ENCODE results near the gene GOLGA8F. TPM values are rescaled to one million over a fixed set of nuclear protein-coding genes. Genes with fewer than 3 reads are reported as not detected.
"Not testable (repeated sequence)": the region's sequence is repeated elsewhere in the genome, so short reads cannot be mapped to it uniquely, and the experiment has no call there.

Gene GOLGA8F, protein sequence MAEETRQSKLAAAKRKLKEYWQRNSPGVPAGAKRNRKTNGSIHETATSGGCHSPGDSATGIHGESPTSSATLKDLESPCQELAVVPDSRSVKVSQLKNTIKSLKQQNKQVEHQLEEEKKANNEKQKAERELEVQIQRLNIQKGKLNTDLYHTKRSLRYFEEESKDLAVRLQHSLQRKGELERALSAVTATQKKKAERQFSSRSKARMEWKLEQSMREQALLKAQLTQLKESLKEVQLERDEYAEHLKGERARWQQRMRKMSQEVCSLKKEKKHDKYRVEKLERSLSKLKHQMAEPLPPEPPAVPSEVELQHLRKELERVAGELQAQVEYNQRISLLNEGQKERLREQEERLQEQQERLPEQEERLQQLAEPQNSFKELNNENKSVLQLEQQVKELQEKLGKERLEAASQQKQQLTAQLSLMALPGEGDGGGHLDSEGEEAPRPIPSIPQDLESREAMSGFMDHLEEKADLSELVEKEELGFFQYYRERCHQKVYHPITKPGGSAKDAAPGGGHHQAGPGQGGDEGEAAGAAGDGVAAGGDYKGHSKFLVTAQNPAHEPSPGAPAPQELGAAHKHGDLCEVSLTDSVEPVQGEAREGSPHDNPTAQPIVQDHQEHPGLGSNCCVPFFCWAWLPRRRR
- not detected for total RNA-seq
- long read RNA-seq: 0 reads

DNA sequence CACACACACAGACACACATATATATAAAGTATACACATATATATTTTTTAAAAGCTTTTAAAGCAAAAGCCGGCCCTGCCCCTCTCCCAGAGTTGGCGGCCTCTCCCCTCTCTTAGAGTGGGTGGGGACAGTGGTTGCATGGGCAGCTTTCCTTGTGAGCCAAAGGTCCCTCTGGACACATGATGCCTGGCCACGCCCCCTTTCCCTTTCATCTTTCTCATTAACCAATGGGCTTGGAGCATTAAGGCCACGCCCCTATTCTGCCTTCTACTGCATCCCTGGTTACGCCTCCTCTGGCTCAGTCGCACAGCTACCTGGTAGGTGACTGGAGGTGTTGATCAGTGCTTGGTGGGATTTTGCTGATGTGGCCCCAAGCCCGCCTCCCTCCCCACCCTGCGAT, at the start of gene GOLGA8F:
GOLGA8F (plus strand) TSS at position 301 of the 400 bp plus-strand sequence; CDS start at position 399, 98 bp downstream.
- intact Hi-C loops (cut with DNase I); H3K27ac ChIP-seq; H3K4me3 ChIP-seq; DNase-seq; H3K9me3 ChIP-seq; H3K4me1 ChIP-seq; H3K27me3 ChIP-seq; H3K36me3 ChIP-seq; ATAC-seq: not testable (repeated sequence)
- no CpG with 5 or more reads among the region's 8 CpGs for WGBS (ENCODE audit: insufficient coverage, low coverage, low lambda C conversion rate, missing lambda C conversion rate)

DNA sequence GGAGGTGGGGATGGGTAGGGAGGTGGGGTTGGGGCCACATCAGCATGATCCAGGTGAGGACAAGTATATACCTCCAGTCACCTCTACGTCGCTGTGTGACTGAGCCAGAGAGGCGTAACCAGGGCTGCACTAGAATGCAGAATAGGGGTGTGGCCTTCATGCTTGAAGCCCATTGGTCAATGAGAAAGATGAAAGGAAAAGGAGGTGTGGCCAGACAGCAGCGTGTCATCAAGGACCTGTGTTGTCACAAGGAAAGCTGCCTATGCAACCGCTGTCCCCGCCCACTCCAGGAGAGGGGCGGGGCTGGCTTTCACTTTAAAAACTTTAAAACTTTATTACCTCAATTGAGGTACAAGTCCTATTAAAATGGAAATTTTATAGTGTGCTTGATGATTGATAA, 20.5 kb upstream of the GOLGA8F start, which contains the start of gene GOLGA6L24:
GOLGA6L24 (minus strand) TSS at position 101 of the 400 bp plus-strand sequence; CDS start at position 40, 61 bp downstream.
- H3K27me3 ChIP-seq; intact Hi-C loops (cut with DNase I): not testable (repeated sequence)
- WGBS (ENCODE audit: insufficient coverage, low coverage, low lambda C conversion rate, missing lambda C conversion rate): no CpG with 5 or more reads among the region's 7 CpGs

DNA sequence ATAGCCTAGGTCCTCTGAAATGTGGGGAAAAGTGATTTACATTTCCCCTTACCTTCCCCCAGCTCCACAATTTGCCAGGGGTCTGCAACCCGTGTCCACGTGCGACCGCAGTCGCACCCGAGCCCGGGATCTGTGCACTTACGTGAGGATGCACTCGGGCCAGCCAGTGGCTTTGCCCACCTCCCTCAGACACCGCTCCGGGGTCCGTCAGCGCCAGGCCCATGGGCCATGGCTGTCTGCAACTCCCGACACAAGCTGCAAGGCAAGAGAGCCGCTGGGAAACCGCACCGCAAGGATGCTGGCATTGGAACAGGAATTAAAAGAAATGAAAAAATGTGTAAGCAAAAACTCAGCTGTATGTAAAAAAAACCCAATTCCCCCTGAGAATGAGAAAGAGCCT, 13.0 kb upstream of the GOLGA8F start:
- DNase-seq: peak in 2 of 3 donors; percentile 0 to 21
- H3K36me3 ChIP-seq; H3K9me3 ChIP-seq; H3K4me3 ChIP-seq; H3K27me3 ChIP-seq; ATAC-seq; intact Hi-C loops (cut with DNase I); H3K27ac ChIP-seq; H3K4me1 ChIP-seq: not testable (repeated sequence)
- WGBS (ENCODE audit: insufficient coverage, low coverage, low lambda C conversion rate, missing lambda C conversion rate): no CpG with 5 or more reads among the region's 17 CpGs

More for the DNA sequence above, 20.5 kb upstream of the GOLGA8F start, which contains the start of gene GOLGA6L24:
- not testable (repeated sequence) for H3K36me3 ChIP-seq, H3K4me3 ChIP-seq, H3K27ac ChIP-seq, ATAC-seq, H3K4me1 ChIP-seq, DNase-seq, H3K9me3 ChIP-seq

DNA sequence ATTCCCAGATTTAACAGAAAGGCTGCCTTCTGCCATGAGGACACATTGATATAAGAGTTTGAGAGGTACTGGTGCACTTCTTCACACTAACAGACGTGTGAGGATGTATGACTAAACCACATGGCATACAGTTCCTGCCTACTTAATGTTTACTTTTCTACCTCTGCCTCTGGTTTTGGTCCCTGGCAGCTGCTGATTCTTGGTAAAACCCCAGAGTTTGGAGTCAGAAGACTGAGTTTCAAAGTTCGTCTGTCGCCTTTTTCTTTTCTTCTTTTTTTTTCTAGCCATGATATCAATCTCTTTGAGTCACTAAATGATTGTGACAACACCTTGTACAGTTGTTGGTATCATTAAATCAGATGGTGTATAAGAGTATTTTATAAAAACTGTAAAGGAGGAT, 1.6 kb downstream of the GOLGA8F start:
- ATAC-seq; H3K4me1 ChIP-seq; H3K27me3 ChIP-seq; H3K4me3 ChIP-seq; H3K9me3 ChIP-seq; H3K36me3 ChIP-seq; intact Hi-C loops (cut with DNase I); DNase-seq; H3K27ac ChIP-seq: not testable (repeated sequence)
- 39% methylated on average over 2 of the region's 3 CpGs for WGBS (ENCODE audit: insufficient coverage, low coverage, low lambda C conversion rate, missing lambda C conversion rate)

DNA sequence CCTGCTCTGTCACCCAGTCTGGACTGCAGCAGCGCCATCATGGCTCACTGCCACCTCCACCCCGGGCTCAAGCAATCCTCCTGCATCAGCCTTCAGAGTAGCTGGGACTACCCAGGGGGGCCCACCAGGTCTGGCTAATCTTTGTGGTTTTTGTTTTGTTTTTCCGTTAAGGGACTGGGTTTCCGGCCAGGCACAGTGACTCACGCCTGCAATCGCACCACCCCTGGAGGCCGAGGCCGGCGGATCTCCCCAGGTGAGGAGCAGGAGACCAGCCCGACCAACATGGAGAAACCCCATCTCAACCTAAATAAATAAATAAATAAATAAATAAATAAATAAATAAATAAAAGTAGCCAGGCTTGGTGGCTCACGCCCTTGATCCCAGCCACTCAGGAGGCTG, 17.6 kb downstream of the GOLGA8F start:
- H3K4me3 ChIP-seq; H3K27ac ChIP-seq; H3K9me3 ChIP-seq; ATAC-seq; H3K36me3 ChIP-seq; H3K4me1 ChIP-seq; H3K27me3 ChIP-seq; DNase-seq; intact Hi-C loops (cut with DNase I): not testable (repeated sequence)
- WGBS (ENCODE audit: insufficient coverage, low coverage, low lambda C conversion rate, missing lambda C conversion rate): 68% methylated on average over 4 of the region's 11 CpGs

DNA sequence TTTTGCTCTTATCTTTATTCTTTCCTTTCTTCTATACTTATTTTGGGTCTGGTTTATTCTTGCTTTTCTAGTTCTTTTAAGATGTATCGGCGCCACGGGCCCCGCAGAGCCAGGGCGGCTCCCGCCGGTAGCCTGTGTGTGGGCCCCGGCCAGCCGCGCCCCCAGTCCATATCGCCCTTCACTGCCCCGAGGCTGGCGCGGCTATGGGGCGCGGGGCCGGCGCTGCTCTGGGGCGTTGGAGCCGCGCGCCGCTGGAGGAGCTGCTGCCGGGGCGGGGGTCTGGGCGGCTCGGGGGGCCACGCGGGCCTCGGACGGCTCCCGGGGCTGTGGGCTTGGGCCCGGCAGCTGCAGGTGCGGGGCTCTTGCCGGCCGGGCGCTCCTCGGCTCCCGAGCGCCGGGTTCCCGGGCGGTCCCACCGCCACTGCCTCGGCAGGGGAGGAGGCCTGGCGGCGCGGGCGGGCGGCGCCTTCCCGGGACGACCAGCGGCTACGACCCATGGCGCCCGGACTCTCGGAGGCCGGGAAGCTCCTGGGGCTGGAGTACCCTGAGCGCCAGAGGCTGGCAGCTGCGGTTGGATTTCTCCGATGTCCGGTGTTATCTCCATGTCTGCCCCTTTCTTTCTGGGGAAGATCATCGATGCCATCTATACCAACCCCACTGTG, 24.4 kb downstream of the GOLGA8F start:
- DNase-seq; H3K4me1 ChIP-seq; H3K27ac ChIP-seq; H3K36me3 ChIP-seq; H3K27me3 ChIP-seq; intact Hi-C loops (cut with DNase I); H3K9me3 ChIP-seq; H3K4me3 ChIP-seq: not testable (repeated sequence)
- 0% methylated on average over 9 of the region's 64 CpGs for WGBS (ENCODE audit: insufficient coverage, low coverage, low lambda C conversion rate, missing lambda C conversion rate)
- ATAC-seq: peak in 1 of 4 donors; percentile 49

DNA sequence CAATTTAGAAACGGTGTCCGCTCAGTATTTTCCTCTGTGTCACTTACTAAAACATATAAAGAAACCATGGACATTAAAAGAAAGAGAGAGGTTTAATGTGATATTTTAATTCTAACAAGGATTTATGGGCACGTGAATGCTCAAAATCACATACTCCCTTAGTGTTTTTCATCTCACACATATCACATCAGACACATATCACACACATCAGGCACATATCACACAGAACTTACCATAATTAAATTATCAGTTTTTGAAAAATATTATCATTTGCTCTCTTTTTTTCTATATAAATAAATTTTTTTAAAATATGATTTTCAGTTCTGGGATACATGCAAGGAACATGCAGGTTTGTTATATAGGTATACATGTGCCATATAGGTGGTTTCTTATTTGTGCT, 42.0 kb downstream of the GOLGA8F start:
- H3K36me3 ChIP-seq; intact Hi-C loops (cut with DNase I); DNase-seq; H3K27me3 ChIP-seq; H3K4me3 ChIP-seq; H3K4me1 ChIP-seq; H3K9me3 ChIP-seq; H3K27ac ChIP-seq: not testable (repeated sequence)
- peak in 1 of 4 donors; percentile 46 for ATAC-seq
- WGBS (ENCODE audit: insufficient coverage, low coverage, low lambda C conversion rate, missing lambda C conversion rate): 31% methylated on average over 1 of the region's 3 CpGs

DNA sequence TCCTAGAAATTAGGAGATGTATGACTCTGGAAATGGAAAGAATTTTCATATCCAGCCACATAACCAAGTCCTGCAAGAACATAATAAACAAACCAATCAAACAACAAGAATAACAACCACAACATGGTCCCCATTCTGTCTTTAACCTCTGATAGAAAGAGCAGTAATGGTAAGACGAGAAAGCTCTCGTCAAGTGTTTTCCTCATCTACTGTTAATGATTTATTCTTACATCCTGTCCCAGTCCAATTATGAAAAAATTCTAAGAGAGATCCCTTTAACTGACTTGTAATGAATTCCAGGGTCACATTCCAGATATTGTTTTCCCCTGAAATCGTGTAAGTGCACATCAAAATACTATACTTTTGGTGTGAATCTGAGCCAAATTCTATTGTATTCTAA, 57.1 kb downstream of the GOLGA8F start:
- H3K4me3 ChIP-seq; H3K27ac ChIP-seq; intact Hi-C loops (cut with DNase I); H3K36me3 ChIP-seq; H3K9me3 ChIP-seq; H3K4me1 ChIP-seq; DNase-seq; H3K27me3 ChIP-seq; ATAC-seq: not testable (repeated sequence)
- whole genome bisulfite sequencing (ENCODE audit: insufficient coverage, low coverage, low lambda C conversion rate, missing lambda C conversion rate): no CpG with 5 or more reads among the region's 3 CpGs

Small RNA genes lying within 50 kb of the gene (microRNA-seq; reads per million reads assigned to microRNA genes)
- 0 reads per million in 2 donors for gene MIR4509-2

Small RNA genes lying within 50 kb of the gene (small RNA-seq; reads per million reads assigned to genes)
- 0 reads per million in 2 experiments for gene AC091304.5
- 0 reads per million in 2 experiments for gene AC091304.6
- 0 reads per million in 2 experiments for gene AC091304.9
- 0 reads per million in 2 experiments for gene MIR4509-2
- gene RN7SL238P: 0 reads per million in 2 experiments

Other genes with a start within 250 kb of the GOLGA8F start
- gene HERC2, start 56.5 kb upstream of the GOLGA8F start, total RNA-seq: 10 to 100 TPM; 21.8 to 30.2 (median 27.0) TPM
- gene GOLGA6L24, start 20.6 kb upstream of the GOLGA8F start, total RNA-seq: not detected
- under 1 TPM in 1 of 6 experiments, not detected in 5; 0.06 TPM for gene GOLGA8G, start 154.3 kb downstream of the GOLGA8F start, total RNA-seq
- gene GOLGA6L25, start 174.9 kb downstream of the GOLGA8F start, total RNA-seq: not detected